ENCODE data around the gene ZNF460. TPM values are rescaled to one million over a fixed set of nuclear protein-coding genes. Genes with fewer than 3 reads are reported as not detected.

The ZNF460 gene
- total and polyA plus RNA-seq, 2 of the 13 experiments (the other 11 are each of a cell fraction or from before 2014, with no cell fraction given), result 14.5 to 44.8 TPM

GRCh38 chr19:57279418-57280164 is 694 bp upstream of the ZNF460 start (continued):
- TF ChIP-seq, protein P1, sequence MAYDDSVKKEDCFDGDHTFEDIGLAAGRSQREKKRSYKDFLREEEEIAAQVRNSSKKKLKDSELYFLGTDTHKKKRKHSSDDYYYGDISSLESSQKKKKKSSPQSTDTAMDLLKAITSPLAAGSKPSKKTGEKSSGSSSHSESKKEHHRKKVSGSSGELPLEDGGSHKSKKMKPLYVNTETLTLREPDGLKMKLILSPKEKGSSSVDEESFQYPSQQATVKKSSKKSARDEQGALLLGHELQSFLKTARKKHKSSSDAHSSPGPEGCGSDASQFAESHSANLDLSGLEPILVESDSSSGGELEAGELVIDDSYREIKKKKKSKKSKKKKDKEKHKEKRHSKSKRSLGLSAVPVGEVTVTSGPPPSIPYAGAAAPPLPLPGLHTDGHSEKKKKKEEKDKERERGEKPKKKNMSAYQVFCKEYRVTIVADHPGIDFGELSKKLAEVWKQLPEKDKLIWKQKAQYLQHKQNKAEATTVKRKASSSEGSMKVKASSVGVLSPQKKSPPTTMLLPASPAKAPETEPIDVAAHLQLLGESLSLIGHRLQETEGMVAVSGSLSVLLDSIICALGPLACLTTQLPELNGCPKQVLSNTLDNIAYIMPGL (CRISPR knock-in tag; IDR thresholded peaks at IDR 0.05; ENCODE audit: borderline replicate concordance in 1 of 2, low read depth in 1 of 2), result peak in 1 of 2 experiments; percentile 76; a peak in 2 of 4 replicates
- TF ChIP-seq MED13 (CRISPR knock-in tag; IDR thresholded peaks at IDR 0.05), result 0 out of 2 replicates have a peak, but pooled peaks have one; percentile 24
- TF ChIP-seq ZBTB3 (CRISPR knock-in tag; IDR thresholded peaks at IDR 0.05; ENCODE audit: borderline replicate concordance, low read depth), result no peak
- no peak for TF ChIP-seq ZNF660 (CRISPR knock-in tag; IDR thresholded peaks at IDR 0.05; ENCODE audit: borderline replicate concordance, low read depth)
- TF ChIP-seq ZNF639 (CRISPR knock-in tag; conservative IDR thresholded peaks at IDR 0.05), result 0 out of 2 replicates have a peak, but pooled peaks have one; percentile 42
- peak; percentile 78 for TF ChIP-seq FOSL2 (CRISPR knock-in tag; IDR thresholded peaks at IDR 0.05)
- TF ChIP-seq ZNF556 (CRISPR knock-in tag; IDR thresholded peaks at IDR 0.05; ENCODE audit: borderline replicate concordance), result no peak
- no peak for TF ChIP-seq ATF1 (CRISPR knock-in tag; IDR thresholded peaks at IDR 0.05)
- TF ChIP-seq, protein P2, sequence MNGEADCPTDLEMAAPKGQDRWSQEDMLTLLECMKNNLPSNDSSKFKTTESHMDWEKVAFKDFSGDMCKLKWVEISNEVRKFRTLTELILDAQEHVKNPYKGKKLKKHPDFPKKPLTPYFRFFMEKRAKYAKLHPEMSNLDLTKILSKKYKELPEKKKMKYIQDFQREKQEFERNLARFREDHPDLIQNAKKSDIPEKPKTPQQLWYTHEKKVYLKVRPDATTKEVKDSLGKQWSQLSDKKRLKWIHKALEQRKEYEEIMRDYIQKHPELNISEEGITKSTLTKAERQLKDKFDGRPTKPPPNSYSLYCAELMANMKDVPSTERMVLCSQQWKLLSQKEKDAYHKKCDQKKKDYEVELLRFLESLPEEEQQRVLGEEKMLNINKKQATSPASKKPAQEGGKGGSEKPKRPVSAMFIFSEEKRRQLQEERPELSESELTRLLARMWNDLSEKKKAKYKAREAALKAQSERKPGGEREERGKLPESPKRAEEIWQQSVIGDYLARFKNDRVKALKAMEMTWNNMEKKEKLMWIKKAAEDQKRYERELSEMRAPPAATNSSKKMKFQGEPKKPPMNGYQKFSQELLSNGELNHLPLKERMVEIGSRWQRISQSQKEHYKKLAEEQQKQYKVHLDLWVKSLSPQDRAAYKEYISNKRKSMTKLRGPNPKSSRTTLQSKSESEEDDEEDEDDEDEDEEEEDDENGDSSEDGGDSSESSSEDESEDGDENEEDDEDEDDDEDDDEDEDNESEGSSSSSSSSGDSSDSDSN (CRISPR knock-in tag; IDR thresholded peaks at IDR 0.05), result peak; percentile 32; the same call in 1 of the 2 replicates
- TF ChIP-seq ATF7-NPFF (CRISPR knock-in tag; IDR thresholded peaks at IDR 0.05; ENCODE audit: low read depth), result peak; percentile 69; the same call in 1 of the 2 replicates
- TF ChIP-seq ZMYM3 (CRISPR knock-in tag; IDR thresholded peaks at IDR 0.05), result peak; percentile 48; the same call in 1 of the 2 replicates
- TF ChIP-seq TFDP2 (CRISPR knock-in tag; IDR thresholded peaks at IDR 0.05), result peak; percentile 77
- TF ChIP-seq ZNF850 (CRISPR knock-in tag; conservative IDR thresholded peaks at IDR 0.05), result no peak
- no peak for TF ChIP-seq ATRX (CRISPR knock-in tag; IDR thresholded peaks at IDR 0.05; ENCODE audit: borderline replicate concordance)
- TF ChIP-seq, protein P3, sequence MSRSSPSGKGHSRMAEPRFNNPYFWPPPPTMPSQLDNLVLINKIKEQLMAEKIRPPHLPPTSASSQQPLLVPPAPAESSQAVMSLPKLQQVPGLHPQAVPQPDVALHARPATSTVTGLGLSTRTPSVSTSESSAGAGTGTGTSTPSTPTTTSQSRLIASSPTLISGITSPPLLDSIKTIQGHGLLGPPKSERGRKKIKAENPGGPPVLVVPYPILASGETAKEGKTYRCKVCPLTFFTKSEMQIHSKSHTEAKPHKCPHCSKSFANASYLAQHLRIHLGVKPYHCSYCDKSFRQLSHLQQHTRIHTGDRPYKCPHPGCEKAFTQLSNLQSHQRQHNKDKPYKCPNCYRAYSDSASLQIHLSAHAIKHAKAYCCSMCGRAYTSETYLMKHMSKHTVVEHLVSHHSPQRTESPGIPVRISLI (CRISPR knock-in tag; IDR thresholded peaks at IDR 0.05; ENCODE audit: borderline replicate concordance), result no peak
- 0 out of 2 replicates have a peak, but pooled peaks have one; percentile 10 for TF ChIP-seq KDM6A (CRISPR knock-in tag; IDR thresholded peaks at IDR 0.05; ENCODE audit: low read depth)
- TF ChIP-seq ZNF337 (CRISPR knock-in tag; IDR thresholded peaks at IDR 0.05; ENCODE audit: borderline replicate concordance, low read depth), result peak; percentile 70; the same call in 1 of the 2 replicates
- TF ChIP-seq ATM (IDR thresholded peaks at IDR 0.05; ENCODE audit: borderline replicate concordance), result no peak
- peak; percentile 62 for TF ChIP-seq ZNF766 (CRISPR knock-in tag; IDR thresholded peaks at IDR 0.05; ENCODE audit: borderline replicate concordance)
- no peak for TF ChIP-seq ZNF563 (CRISPR knock-in tag; IDR thresholded peaks at IDR 0.05)
